GM21737 (cell line): Measurements from ENCODE around the gene VOPP1.
"Not testable (repeated sequence)": the region's sequence is repeated elsewhere in the genome, so short reads cannot be mapped to it uniquely, and the experiment has no call there.

Experiments used
- ATAC-seq: cut with Tn5 transposase; IDR thresholded peaks from one replicate; pipeline ENCODE4 v1.9.1; 2021; ENCODE audit warnings: mild to moderate bottlenecking, moderate library complexity; ENCODE audit not compliant: unreplicated experiment

VOPP1 gene

DNA sequence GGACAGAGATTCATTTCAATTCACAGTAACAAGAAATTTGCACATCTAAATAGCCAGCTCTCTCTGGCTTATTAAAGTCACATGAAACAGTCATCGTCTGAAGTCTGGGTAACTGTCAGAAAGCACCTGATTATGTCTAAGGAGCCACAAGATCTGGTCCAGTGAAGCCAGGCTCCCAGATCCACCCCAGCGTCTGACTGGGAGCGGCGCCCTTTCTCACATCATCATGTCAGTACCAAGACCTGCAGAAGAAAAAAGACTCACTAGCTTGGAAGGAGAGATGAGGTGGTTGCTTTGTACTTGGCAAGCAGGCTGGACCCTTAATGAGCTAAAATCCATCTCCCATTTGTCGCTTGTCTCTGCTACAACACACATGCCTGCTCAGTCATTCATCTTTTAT is 58.4 kb downstream of the VOPP1 start:
- ATAC-seq: no peak

- ATAC-seq: no peak
These were observed 59.6 kb downstream of the VOPP1 start for GRCh38 chr7:55512635-55513191.

DNA sequence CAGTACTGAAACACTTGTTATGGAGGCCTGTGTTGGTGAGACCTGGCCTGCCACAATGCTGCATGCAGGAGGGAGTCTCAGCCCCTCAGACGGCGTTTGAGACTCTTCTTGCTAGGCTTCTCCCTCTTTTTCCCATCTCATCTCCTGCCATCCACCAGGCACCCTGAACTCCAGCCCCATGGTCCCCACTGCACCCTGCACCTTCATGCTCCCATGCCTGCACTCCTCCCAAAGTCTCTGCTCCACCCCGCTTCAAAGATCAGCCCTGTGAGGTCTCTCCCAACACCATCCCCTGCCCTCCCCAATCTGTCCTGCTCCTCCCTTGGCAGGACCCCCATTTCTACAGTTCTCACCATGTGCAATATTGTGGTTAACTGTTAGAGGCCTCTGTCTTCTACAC is 61.7 kb downstream of the VOPP1 start:
- ATAC-seq: no peak

DNA sequence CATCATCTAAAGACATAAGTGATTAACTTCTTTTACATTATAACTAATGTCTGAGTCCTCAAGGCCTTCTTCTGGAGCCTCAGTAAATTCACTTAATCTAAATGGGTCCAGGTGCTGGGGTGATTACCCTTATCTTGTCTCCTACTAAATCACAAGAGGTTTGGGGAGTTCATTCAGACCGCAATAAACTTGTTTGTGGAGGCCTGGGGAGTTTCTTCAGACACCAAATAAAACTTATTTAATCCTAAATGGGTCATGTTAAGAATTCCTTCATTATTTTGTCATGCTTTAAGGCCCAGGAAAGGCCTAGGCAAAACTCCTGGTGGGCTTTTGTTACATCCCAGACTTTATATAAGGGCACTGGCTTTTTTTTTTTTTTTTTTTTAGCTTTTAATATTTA is 62.1 kb downstream of the VOPP1 start:
- ATAC-seq: not testable (repeated sequence)

- ATAC-seq: no peak
These were observed 63.0 kb downstream of the VOPP1 start for GRCh38 chr7:55509322-55509721.

GRCh38 chr7:55508221-55509011 is 63.9 kb downstream of the VOPP1 start:
- ATAC-seq: peak; percentile 54

DNA sequence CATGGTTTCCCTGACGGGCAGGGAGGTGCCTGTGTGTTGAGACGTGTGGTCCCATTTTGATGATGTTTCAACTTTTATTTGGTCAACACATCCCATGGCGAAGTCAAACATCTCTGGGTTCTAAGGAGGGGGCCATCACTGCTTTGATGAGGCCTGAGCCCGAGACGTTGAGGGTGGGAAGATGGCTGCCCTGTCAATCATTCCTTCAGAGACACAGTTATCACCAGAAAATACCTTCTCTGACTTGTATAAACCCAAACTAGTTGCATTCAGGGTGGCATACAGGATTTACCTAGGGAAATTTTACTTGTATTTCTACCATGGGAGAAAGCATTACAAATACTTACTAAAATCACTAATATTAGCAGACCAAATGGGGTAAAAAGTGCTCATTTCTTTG is 64.6 kb downstream of the VOPP1 start:
- ATAC-seq: no peak

- ATAC-seq: no peak
These were observed 67.2 kb downstream of the VOPP1 start for GRCh38 chr7:55504967-55505658.

GRCh38 chr7:55504093-55504859 is 68.0 kb downstream of the VOPP1 start:
- no peak for ATAC-seq

- ATAC-seq: no peak
These were observed 69.4 kb downstream of the VOPP1 start for GRCh38 chr7:55502858-55503440.

GRCh38 chr7:55502124-55502857 is 70.0 kb downstream of the VOPP1 start:
- no peak for ATAC-seq

DNA sequence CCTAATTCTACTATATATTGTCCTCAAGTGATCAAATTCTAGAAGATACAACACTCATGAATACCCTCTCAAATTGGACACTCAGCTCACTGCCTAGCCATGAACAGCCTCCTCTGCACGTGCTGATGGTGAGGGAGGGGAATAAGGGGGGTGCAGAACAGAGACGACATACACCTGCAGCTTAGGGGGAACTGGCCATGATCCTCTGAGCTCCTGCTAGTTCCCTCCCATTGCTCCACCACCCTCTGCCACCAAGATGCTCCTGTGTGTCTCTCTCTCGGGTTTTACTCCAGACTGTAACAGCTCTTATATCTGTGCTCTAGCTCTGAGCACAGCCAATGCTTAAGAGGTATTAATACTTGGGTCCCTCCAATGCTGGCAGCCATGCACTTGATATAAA is 70.7 kb downstream of the VOPP1 start:
- ATAC-seq: no peak

DNA sequence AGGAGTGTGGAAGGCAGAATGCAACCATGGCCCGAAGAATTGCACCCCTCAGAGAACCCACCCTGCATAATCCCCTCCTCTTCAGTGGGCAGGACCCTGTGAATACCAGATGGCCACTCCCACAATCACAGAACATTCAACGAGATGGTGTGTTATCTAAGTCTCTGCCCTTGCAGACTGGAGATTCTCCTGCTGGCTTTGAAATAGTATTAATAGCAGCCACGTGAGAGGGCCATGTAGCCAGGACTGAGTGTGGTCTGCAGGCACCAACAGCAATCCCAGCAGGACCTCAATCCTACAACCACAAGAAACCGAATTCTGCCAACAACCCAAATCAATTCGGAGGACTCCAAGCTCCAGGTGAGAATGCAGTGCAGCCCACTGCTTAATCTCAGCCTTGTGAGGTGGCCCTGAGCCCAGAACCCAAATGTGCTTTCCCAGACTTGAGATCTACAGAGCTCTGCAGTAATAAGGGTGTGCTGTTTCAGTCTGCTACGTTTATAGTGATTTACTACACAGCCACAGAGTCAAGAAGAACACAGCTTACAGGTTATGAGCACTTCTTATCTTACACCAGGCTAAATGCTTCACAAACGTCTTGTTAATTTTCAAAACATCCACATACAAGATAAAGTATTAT is 72.1 kb downstream of the VOPP1 start:
- ATAC-seq: no peak

GRCh38 chr7:55499591-55499990 is 72.7 kb downstream of the VOPP1 start:
- no peak for ATAC-seq

DNA sequence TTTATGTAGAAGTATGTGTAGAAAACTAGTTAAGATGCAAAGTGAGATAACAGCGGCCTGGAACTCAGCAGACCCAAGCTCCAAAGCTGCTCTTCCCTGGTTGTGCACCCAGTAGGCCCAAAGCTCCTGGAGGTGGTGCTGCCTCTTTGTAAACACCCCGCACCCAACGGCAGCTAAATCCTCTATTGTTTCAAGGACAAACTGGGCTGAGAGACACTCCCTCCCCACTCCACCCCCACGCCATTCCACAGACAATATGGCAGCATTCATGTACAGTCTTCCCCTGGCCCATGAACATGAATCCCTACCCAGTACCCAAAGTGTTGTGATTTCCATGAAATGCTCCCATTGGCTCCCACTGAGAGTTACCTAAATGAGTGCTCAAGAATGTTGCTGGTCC is 73.5 kb downstream of the VOPP1 start:
- no peak for ATAC-seq

- no peak for ATAC-seq
These were observed 74.2 kb downstream of the VOPP1 start for GRCh38 chr7:55498142-55498541.

- no peak for ATAC-seq
These were observed 74.8 kb downstream of the VOPP1 start for GRCh38 chr7:55497521-55497920.

- no peak for ATAC-seq
These were observed 75.4 kb downstream of the VOPP1 start for GRCh38 chr7:55496906-55497305.

DNA sequence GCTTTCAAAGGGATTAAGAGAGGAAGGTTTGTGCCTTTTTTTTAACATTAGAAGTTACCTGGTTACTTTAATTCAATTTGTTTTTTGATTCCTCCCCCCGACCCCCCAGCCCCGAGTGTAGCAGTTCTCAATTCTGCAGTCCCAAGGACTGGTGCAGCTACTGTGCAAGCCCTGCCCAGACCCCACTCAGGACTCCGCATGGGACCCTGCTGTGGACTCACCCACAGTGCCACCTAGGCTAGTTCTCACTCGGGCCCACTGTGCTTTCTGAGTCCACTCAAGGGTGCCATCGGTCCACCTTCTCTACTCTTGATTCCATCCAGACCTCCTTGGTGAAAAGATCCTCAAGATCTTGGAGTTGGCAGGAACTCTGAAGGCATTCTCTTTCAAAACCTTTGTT is 77.4 kb downstream of the VOPP1 start:
- no peak for ATAC-seq

DNA sequence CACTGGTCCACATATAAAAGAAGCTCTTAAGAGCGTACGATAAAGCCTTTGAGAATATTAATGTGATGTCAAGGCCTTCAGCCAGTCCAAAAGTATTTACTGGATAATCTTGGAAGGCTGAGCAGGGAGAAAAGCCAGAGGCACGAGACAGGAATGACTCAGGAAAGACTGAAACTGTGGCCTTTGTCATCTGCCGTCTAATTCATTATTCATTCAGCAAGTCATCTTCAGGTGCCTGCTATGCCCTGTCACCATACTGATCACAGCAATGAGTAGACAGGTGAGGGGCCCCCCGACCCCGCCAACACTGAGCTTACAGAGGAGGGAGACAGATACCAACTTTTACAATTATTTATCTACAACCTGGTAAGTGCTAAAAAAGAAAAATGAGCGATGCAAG is 78.9 kb downstream of the VOPP1 start:
- no peak for ATAC-seq
